GM21619 (cell line): ENCODE data around the gene THY1.
"Not testable (repeated sequence)": the region's sequence is repeated elsewhere in the genome, so short reads cannot be mapped to it uniquely, and the experiment has no call there.

Source experiments
- ATAC-seq: cut with Tn5 transposase; IDR thresholded peaks from one replicate; pipeline ENCODE4 v1.9.1; 2021; ENCODE audit not compliant: unreplicated experiment

Gene THY1

GRCh38 chr11:119445850-119446249 lies 22.9 kb upstream of the THY1 start:
- ATAC-seq, result no peak

- ATAC-seq, result no peak
Measured at GRCh38 chr11:119445379-119445778, 22.4 kb upstream of the THY1 start.

GRCh38 chr11:119441898-119442243 lies 18.9 kb upstream of the THY1 start:
- ATAC-seq, result no peak

GRCh38 chr11:119438599-119438998 lies 15.6 kb upstream of the THY1 start:
- no peak for ATAC-seq

GRCh38 chr11:119437521-119437920 lies 14.5 kb upstream of the THY1 start:
- not testable (repeated sequence) for ATAC-seq

GRCh38 chr11:119436711-119437110 lies 13.7 kb upstream of the THY1 start:
- no peak for ATAC-seq

GRCh38 chr11:119436093-119436492 lies 13.1 kb upstream of the THY1 start:
- ATAC-seq, result no peak

- no peak for ATAC-seq
Measured at GRCh38 chr11:119434591-119435330, 11.8 kb upstream of the THY1 start.

GRCh38 chr11:119433358-119433725 lies 10.4 kb upstream of the THY1 start:
- ATAC-seq, result no peak

GRCh38 chr11:119432484-119433357 lies 9.7 kb upstream of the THY1 start:
- ATAC-seq, result no peak

- no peak for ATAC-seq
Measured at GRCh38 chr11:119431523-119431922, 8.6 kb upstream of the THY1 start.

GRCh38 chr11:119427279-119427678 lies 4.3 kb upstream of the THY1 start:
- no peak for ATAC-seq

GRCh38 chr11:119426142-119426541 lies 3.2 kb upstream of the THY1 start:
- ATAC-seq, result no peak

GRCh38 chr11:119424775-119425174 lies 1.8 kb upstream of the THY1 start:
- ATAC-seq, result no peak

- ATAC-seq, result no peak
Measured at GRCh38 chr11:119424276-119424675, 1.3 kb upstream of the THY1 start.

GRCh38 chr11:119423509-119424254 lies 710 bp upstream of the THY1 start:
- ATAC-seq, result no peak

GRCh38 chr11:119421941-119422808 lies 797 bp downstream of the THY1 start:
- ATAC-seq, result no peak

- no peak for ATAC-seq
Measured at GRCh38 chr11:119421351-119421750, 1.6 kb downstream of the THY1 start.

- ATAC-seq, result no peak
Measured at GRCh38 chr11:119420631-119421030, 2.3 kb downstream of the THY1 start.

GRCh38 chr11:119419834-119420492 lies 3.0 kb downstream of the THY1 start:
- ATAC-seq, result no peak
